SU-DHL-6 (cell line): Measurements from ENCODE around the gene CRYAA.

Experiments used
- H2AFZ ChIP-seq: fragments of 200-600 bp; sonication (generic); 2 replicates; pipeline ENCODE4 v1.6.1; 2014; ENCODE audit warnings: low read depth, mild to moderate bottlenecking, moderate library complexity, mixed read lengths, antibody characterized with exemption, low read length; ENCODE audit not compliant: severe bottlenecking
- H3F3A ChIP-seq: fragments of 200-600 bp; shearing (Covaris generic); 2 replicates; pipeline ENCODE4 v1.6.0; 2016; ENCODE audit warnings: antibody characterized with exemption, mild to moderate bottlenecking; ENCODE audit not compliant: insufficient read depth
- H3K27ac ChIP-seq: fragments of 200-600 bp; sonication (generic); 2 replicates; pipeline ENCODE4 v1.5.1; 2016; ENCODE audit warnings: low read depth, mild to moderate bottlenecking, low read length, moderate library complexity, mixed read lengths
- H3K27me3 ChIP-seq: fragments of 200-600 bp; sonication (generic), shearing (Covaris generic); 2 replicates; pipeline ENCODE4 v1.6.0; 2014; ENCODE audit warnings: mild to moderate bottlenecking, low read length
- H3K36me3 ChIP-seq: fragments of 200-600 bp; sonication (generic); 2 replicates; pipeline ENCODE4 v1.6.1; 2014; ENCODE audit warnings: mild to moderate bottlenecking, low read length, mixed read lengths
- H3K4me2 ChIP-seq: fragments of 300-600, 200-600 bp; shearing (Covaris generic), sonication (generic); 2 replicates; pipeline ENCODE4 v1.6.0; 2014; ENCODE audit warnings: low read length, low read depth, mild to moderate bottlenecking; ENCODE audit not compliant: poor library complexity, severe bottlenecking
- H3K4me3 ChIP-seq: fragments of 200-600 bp; sonication (generic); 2 replicates; pipeline ENCODE4 v1.5.1; 2014; ENCODE audit warnings: antibody characterized with exemption, low read length, mild to moderate bottlenecking, mixed read lengths; ENCODE audit not compliant: insufficient read depth, poor library complexity, severe bottlenecking
- H3K79me2 ChIP-seq: fragments of 200-600 bp; sonication (generic); 2 replicates; pipeline ENCODE4 v1.6.1; 2014; ENCODE audit warnings: mild to moderate bottlenecking, low read length, moderate library complexity; ENCODE audit not compliant: insufficient read depth
- H3K9ac ChIP-seq: fragments of 200-600 bp; sonication (generic); 2 replicates; pipeline ENCODE4 v1.7.0; 2014; ENCODE audit warnings: mild to moderate bottlenecking, low read length
- H3K9me2 ChIP-seq: fragments of 200-600 bp; sonication (generic); replicated peaks from 2 replicates; pipeline ENCODE4 v1.6.1; 2014; ENCODE audit warnings: low read length; ENCODE audit not compliant: insufficient read depth
- H3K9me3 ChIP-seq: fragments of 200-600 bp; sonication (generic); 2 replicates; pipeline ENCODE4 v1.6.1; 2014; ENCODE audit warnings: low read length, mixed read lengths; ENCODE audit not compliant: insufficient read depth
- H4K20me1 ChIP-seq: fragments of 200-600 bp; sonication (generic); 2 replicates; pipeline ENCODE4 v1.6.1; 2014; ENCODE audit warnings: low read depth, mild to moderate bottlenecking, antibody characterized with exemption, low read length, moderate library complexity, mixed read lengths
- EZH2phosphoT487 ChIP-seq: fragments of 200-600 bp; sonication (generic), shearing (Covaris generic); conservative IDR thresholded peaks from 2 replicates; pipeline ENCODE4 v1.6.1; 2018; ENCODE audit warnings: mild to moderate bottlenecking, antibody characterized with exemption, low read length, moderate library complexity, mixed read lengths
- TF ChIP-seq, protein P1 (sequence below): fragments of 200-600 bp; sonication (generic); IDR thresholded peaks from one replicate; pipeline ENCODE4 v1.5.1; 2017; ENCODE audit warnings: antibody characterized with exemption, mild to moderate bottlenecking, low read length, moderate library complexity; ENCODE audit not compliant: insufficient read depth, poor library complexity, severe bottlenecking

CRYAA gene

DNA sequence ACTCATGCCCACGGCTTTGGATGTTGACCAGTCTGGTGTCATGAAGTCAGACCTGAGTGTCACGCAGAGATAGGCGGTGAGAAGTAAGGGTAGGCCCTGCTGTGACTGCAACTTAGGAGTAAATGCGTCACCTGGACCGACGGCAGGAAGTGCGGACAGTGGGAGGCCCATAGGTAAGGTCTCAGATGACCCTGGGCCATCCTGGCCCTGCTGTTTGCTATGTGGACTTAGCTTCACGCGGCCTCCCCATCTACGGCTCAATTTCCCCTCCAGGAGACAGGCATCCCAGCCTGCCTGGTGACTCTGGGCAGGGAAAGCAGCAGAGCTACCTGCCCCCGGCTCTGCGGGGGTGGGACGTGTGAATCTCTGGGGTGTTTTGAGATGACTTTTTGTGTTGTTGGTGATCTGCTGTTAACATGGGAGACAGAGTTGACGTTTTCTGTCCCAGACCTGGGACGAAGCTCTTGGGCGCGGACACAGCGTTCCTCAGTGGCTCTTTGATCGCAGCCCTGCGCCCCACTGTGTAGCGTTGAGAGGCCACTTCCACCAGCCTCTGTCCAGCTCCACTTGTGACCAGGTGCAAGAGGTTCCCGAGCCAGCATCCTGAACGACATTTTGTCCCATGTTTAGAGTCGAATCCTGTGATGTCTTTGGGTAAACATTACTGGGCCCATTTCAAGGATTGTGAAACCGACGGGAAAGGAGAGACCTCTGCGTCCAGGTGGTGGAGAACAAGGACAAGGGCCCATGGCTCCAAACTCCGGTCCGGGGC lies 39.9 kb downstream of the CRYAA start:
- no peaks in the 10 kb centered on the region for H3K9me3 ChIP-seq
- no peaks in the 10 kb centered on the region for H3K9me2 ChIP-seq
- H3K27ac ChIP-seq, result no peak overlapping the region
- no peak overlapping the region for H3K4me2 ChIP-seq
- H3K79me2 ChIP-seq, result no peaks in the 10 kb centered on the region
- H3F3A ChIP-seq, result no peaks in the 10 kb centered on the region
- TF ChIP-seq EZH2phosphoT487, result no peak
- TF ChIP-seq, protein P1, sequence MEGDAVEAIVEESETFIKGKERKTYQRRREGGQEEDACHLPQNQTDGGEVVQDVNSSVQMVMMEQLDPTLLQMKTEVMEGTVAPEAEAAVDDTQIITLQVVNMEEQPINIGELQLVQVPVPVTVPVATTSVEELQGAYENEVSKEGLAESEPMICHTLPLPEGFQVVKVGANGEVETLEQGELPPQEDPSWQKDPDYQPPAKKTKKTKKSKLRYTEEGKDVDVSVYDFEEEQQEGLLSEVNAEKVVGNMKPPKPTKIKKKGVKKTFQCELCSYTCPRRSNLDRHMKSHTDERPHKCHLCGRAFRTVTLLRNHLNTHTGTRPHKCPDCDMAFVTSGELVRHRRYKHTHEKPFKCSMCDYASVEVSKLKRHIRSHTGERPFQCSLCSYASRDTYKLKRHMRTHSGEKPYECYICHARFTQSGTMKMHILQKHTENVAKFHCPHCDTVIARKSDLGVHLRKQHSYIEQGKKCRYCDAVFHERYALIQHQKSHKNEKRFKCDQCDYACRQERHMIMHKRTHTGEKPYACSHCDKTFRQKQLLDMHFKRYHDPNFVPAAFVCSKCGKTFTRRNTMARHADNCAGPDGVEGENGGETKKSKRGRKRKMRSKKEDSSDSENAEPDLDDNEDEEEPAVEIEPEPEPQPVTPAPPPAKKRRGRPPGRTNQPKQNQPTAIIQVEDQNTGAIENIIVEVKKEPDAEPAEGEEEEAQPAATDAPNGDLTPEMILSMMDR, result no peak
- no peak overlapping the region for H2AFZ ChIP-seq
- no peaks in the 10 kb centered on the region for H4K20me1 ChIP-seq
- H3K4me3 ChIP-seq, result no peak overlapping the region
- H3K36me3 ChIP-seq, result no peaks in the 10 kb centered on the region
- no peak overlapping the region for H3K9ac ChIP-seq
- H3K27me3 ChIP-seq, result no peaks in the 10 kb centered on the region

DNA sequence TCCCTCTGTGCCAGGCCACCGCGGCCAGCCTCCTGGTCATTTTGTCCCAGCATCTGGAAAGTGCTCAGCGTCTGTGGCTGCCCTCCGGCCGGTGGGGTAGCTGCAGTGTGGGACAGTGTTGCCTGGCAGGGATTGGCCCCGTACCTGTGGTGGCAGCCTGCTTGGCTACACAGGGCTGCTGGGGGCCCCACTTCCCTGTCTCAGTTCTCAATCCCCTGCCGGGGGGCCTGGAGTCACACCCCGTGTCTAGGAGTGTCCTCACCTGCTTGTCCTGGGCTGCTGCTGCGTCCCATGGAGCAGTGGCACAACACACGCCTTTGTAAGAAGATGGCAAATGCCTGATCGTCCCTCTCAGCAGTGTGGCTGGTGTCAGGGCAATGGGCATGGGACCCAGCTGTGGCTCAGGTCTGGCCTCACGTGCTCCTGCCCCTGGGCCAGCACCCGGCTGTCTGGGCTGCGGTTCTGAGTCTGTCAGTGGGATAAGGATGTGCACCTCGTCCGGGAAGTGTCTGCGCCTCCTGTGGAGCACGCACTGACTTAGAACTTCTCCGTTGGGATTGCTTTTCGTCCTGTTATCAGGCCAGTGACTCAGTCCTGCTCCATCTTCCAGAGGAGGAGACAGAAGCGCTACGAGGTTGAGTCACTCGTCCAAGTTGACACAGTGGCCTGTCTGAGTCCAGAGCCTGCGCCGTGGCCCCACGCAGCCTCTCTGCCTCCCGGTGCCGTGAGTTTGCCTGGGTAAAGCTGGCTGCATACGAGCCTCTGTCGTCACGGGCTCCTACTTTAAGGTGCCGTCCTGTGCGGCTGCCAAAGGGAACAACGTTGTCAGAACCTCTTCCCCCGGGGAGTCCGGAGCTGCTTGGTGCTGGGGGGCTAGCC lies 41.0 kb downstream of the CRYAA start:
- H3K9me2 ChIP-seq, result no peaks in the 10 kb centered on the region
- H3K27me3 ChIP-seq, result no peaks in the 10 kb centered on the region
- H2AFZ ChIP-seq, result no peak overlapping the region
- H3K4me3 ChIP-seq, result no peak overlapping the region
- H3K36me3 ChIP-seq, result no peaks in the 10 kb centered on the region
- TF ChIP-seq, protein P1, result no peak
- TF ChIP-seq EZH2phosphoT487, result no peak
- no peaks in the 10 kb centered on the region for H3K9me3 ChIP-seq
- H4K20me1 ChIP-seq, result no peaks in the 10 kb centered on the region
- H3K4me2 ChIP-seq, result no peak overlapping the region
- no peaks in the 10 kb centered on the region for H3F3A ChIP-seq
- H3K79me2 ChIP-seq, result no peaks in the 10 kb centered on the region
- no peak overlapping the region for H3K9ac ChIP-seq
- no peak overlapping the region for H3K27ac ChIP-seq

DNA sequence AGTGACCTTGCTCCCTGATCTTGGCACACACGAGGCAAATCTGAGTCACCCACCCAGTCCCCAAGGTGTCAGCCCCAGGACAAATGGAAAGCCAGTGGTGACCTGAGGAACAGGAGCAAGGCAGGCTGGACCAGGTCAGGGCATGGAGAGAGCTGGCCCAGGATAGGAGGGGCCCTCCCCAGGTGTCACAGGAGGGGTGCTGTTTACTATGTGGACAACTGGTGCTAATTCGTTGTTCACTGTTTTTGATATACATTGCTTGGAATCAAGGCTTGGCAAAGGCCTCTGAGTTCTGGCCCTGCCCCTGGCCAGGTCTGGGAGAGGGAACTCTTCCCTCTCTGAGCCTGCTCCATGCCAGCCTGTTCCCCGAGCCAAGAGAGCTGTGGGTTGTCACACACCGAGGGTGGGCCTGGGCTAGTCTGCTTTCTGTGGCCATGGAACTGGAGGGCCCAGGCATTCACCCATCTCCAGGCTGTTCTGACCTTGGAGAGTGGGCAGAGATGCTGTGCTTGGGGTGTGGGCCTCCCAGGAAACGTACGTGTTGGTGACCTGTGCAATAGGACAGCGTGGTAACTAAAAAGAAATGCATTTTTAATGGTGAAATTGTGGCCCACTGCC lies 41.8 kb downstream of the CRYAA start:
- TF ChIP-seq, protein P1, result no peak
- TF ChIP-seq EZH2phosphoT487, result no peak
- no peak overlapping the region for H3K27ac ChIP-seq
- no peaks in the 10 kb centered on the region for H3K79me2 ChIP-seq
- no peak overlapping the region for H2AFZ ChIP-seq
- no peak overlapping the region for H3K9ac ChIP-seq
- no peak overlapping the region for H3K4me3 ChIP-seq
- H3K27me3 ChIP-seq, result no peaks in the 10 kb centered on the region
- H3K9me2 ChIP-seq, result no peaks in the 10 kb centered on the region
- H3K9me3 ChIP-seq, result no peaks in the 10 kb centered on the region
- H3K4me2 ChIP-seq, result no peak overlapping the region
- no peaks in the 10 kb centered on the region for H4K20me1 ChIP-seq
- H3F3A ChIP-seq, result no peaks in the 10 kb centered on the region
- no peaks in the 10 kb centered on the region for H3K36me3 ChIP-seq
